Muscle layer of colon (tissue), 2 donors: ENCODE results near the gene SLC1A4.

Source experiments
- H3K27ac ChIP-seq: one replicate; pipeline ENCODE4 v1.7.0; 2013; ENCODE audit warnings: low read depth, mild to moderate bottlenecking, low read length, moderate library complexity
- H3K27me3 ChIP-seq, 2 donors: one replicate each; pipeline ENCODE4 v1.7.0; 2013; ENCODE audit warnings: low read length in 2 of 2, mild to moderate bottlenecking in 2 of 2; ENCODE audit not compliant: insufficient read depth in 2 of 2, control insufficient read depth in 1 of 2
- H3K36me3 ChIP-seq: one replicate; pipeline ENCODE4 v1.7.0; 2013; ENCODE audit warnings: mild to moderate bottlenecking, low read length; ENCODE audit not compliant: insufficient read depth
- H3K4me1 ChIP-seq: one replicate; pipeline ENCODE4 v1.7.0; 2013; ENCODE audit warnings: mild to moderate bottlenecking, low read length; ENCODE audit not compliant: insufficient read depth
- H3K4me3 ChIP-seq, 2 donors: one replicate each; pipeline ENCODE4 v1.7.0; 2013; ENCODE audit warnings: low read length in 2 of 2, low read depth in 1 of 2, mild to moderate bottlenecking in 1 of 2, moderate library complexity in 1 of 2
- H3K9ac ChIP-seq: one replicate; pipeline ENCODE4 v1.7.0; 2013; ENCODE audit warnings: low read length
- H3K9me3 ChIP-seq: one replicate; pipeline ENCODE4 v1.7.0; 2013; ENCODE audit warnings: mild to moderate bottlenecking, low read length
- donor health status: abdominal sarcoma.
- donor health status: Adenocarcinoma of cecum.

SLC1A4 gene

DNA sequence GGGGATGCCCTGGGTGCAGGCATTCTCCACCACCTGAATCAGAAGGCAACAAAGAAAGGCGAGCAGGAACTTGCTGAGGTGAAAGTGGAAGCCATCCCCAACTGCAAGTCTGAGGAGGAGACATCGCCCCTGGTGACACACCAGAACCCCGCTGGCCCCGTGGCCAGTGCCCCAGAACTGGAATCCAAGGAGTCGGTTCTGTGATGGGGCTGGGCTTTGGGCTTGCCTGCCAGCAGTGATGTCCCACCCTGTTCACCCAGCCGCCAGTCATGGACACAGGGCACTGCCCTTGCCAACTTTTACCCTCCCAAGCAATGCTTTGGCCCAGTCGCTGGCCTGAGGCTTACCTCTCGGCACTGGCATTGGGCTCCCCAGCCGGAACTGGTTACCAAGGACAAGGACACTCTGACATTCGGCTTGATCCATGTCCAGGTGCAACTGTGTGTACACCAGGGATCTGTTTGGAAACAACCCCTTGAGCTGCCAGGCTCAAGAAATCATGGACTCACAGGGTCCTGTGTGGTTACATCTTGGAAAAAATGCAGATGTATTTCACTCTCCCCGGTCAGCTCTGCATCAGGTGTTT, 31.8 kb downstream of the SLC1A4 start:
- Histone ChIP-seq H3K9ac (no peak overlapping the region), H3K4me1 (no peaks in the 10 kb centered on the region), H3K9me3 (no peaks in the 10 kb centered on the region), H3K27ac (no peak overlapping the region), H3K36me3 (peaks cover 11% of the 10 kb centered on the region), H3K27me3 (no peaks in the 10 kb centered on the region), H3K4me3 (no peak overlapping the region)

DNA sequence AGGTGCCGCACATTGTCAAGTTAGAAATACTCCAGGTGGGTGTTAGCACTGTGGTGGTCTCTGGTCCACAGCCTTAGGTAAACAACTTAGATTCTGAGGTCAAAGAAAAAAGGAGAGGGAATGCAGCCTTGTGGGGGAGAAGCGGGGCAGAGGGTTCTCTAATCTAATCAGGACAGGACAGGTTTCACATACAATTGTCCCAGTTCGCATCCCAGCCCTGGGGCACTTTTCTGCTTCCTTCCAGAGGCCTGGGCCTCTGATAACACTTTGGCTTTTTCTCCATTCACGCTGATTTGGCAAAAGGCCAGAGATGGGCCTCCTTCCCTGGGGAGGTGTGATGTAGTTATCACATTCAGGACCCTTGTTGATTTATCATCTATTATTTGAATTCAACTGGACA, 32.5 kb downstream of the SLC1A4 start:
- no peak overlapping the region for H3K27ac ChIP-seq
- H3K4me3 ChIP-seq: no peak overlapping the region
- no peak overlapping the region for H3K9ac ChIP-seq
- no peaks in the 10 kb centered on the region for H3K9me3 ChIP-seq
- H3K36me3 ChIP-seq: peaks cover 7% of the 10 kb centered on the region
- no peaks in the 10 kb centered on the region for H3K27me3 ChIP-seq
- H3K4me1 ChIP-seq: no peaks in the 10 kb centered on the region

GRCh38 chr2:65022189-65022588, 33.0 kb downstream of the SLC1A4 start:
- H3K9ac ChIP-seq: no peak overlapping the region
- H3K9me3 ChIP-seq: no peaks in the 10 kb centered on the region
- H3K27ac ChIP-seq: no peak overlapping the region
- H3K36me3 ChIP-seq: peaks cover 7% of the 10 kb centered on the region
- H3K4me3 ChIP-seq: no peak overlapping the region
- H3K4me1 ChIP-seq: no peaks in the 10 kb centered on the region
- no peaks in the 10 kb centered on the region for H3K27me3 ChIP-seq

- H3K36me3 ChIP-seq: peaks cover 7% of the 10 kb centered on the region
- no peak overlapping the region for H3K9ac ChIP-seq
- no peak overlapping the region for H3K4me3 ChIP-seq
- H3K4me1 ChIP-seq: no peaks in the 10 kb centered on the region
- no peaks in the 10 kb centered on the region for H3K27me3 ChIP-seq
- H3K9me3 ChIP-seq: no peaks in the 10 kb centered on the region
- H3K27ac ChIP-seq: no peak overlapping the region
Measured at GRCh38 chr2:65023742-65024141, 34.5 kb downstream of the SLC1A4 start.

GRCh38 chr2:65024149-65024829, 35.1 kb downstream of the SLC1A4 start:
- no peaks in the 10 kb centered on the region for H3K27me3 ChIP-seq
- peaks cover 7% of the 10 kb centered on the region for H3K36me3 ChIP-seq
- no peak overlapping the region for H3K9ac ChIP-seq
- H3K9me3 ChIP-seq: no peaks in the 10 kb centered on the region
- no peaks in the 10 kb centered on the region for H3K4me1 ChIP-seq
- no peak overlapping the region for H3K27ac ChIP-seq
- H3K4me3 ChIP-seq: no peak overlapping the region

DNA sequence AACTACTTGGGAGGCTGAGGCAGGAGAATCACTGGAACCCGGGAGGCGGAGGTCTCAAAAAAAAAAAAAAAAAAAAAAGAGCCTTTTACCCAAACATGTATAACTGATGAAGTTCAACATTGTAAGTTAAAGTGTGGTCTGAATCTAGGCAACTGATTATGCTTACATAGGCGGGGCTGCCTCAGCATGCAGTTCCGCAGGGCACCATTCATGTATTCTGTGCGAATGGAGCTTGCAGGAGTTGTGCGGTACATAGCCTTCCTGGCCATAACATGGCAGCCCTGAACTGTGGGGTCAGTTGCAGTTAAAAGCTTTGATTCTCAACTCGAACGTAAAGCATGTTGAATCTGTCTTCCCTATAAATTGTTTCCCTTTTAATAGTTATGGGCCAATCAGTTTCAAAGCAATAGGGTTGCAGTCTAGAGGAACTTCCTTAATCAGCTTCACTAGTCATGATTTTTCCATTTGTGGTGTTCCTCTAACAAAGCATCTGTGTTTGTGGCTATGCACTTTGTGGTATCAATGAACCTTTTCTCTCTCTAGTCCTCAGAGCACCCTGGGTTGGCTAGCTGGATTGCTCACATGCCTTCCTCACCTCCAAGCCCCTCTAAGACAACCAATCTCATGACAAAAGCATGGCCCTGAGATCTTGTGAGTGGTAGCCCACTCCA, 36.4 kb downstream of the SLC1A4 start:
- no peak overlapping the region for H3K9ac ChIP-seq
- no peaks in the 10 kb centered on the region for H3K4me1 ChIP-seq
- H3K4me3 ChIP-seq: no peak overlapping the region
- H3K27ac ChIP-seq: no peak overlapping the region
- H3K9me3 ChIP-seq: no peaks in the 10 kb centered on the region
- H3K27me3 ChIP-seq: no peaks in the 10 kb centered on the region
- peaks cover 7% of the 10 kb centered on the region for H3K36me3 ChIP-seq

DNA sequence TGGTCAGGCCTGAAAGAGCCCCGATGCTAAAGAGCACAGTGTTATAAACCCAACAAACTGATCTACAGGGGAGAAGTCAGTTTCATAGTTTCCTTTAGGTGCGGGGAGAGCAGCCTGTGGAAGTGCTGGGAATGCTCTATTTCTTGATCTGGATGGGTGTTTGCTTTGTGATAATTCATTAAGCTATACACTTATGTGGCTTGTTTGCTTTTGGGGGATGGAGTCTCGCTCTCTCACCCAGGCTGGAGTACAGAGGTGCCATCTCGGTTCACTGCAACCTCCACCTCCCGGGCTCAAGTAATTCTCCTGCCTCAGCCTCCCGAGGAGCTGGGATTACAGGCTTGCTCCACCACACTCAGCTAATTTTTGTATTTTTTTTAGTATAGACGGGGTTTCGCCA, 37.0 kb downstream of the SLC1A4 start:
- Histone ChIP-seq H3K4me3 (no peak overlapping the region), H3K9ac (no peak overlapping the region), H3K9me3 (no peaks in the 10 kb centered on the region), H3K27me3 (no peaks in the 10 kb centered on the region), H3K27ac (no peak overlapping the region), H3K36me3 (peaks cover 4% of the 10 kb centered on the region), H3K4me1 (no peaks in the 10 kb centered on the region)

DNA sequence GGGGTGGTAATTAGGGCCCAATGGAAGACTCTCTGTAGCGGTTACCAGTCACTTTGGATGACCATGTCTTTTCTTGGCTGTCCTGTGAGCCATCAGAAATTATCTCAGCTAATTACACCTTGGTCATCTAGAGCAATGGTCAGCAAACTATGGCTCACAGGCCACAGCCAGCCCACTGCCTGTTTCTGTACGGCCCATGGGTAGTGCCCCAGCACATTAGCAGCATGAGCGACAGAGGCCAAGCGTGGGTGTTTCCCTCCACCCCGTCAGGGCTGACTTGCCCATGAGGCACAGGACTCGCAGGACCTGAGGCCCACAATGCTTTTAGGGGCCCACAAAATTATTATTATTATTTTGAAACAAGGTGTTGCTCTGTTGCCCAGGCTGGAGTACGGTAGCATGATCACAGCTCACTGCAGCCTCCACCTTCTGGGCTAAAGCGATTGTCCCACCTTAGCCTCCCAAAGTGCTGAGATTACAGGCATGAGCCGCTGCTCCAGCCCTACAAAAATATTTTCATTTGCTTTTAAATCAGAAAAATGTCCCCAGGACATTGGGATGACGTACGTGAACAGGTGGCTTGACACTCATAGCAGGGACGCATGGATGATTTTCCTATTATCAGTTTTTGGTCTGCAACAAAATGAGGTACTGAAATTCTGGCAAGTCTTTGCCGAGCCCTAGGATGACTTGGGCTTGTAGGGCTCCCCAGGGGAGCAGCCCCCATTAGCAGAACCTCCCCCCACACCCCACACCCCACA, 37.7 kb downstream of the SLC1A4 start:
- no peaks in the 10 kb centered on the region for H3K9me3 ChIP-seq
- no peaks in the 10 kb centered on the region for H3K36me3 ChIP-seq
- no peak overlapping the region for H3K27ac ChIP-seq
- no peaks in the 10 kb centered on the region for H3K4me1 ChIP-seq
- no peak overlapping the region for H3K9ac ChIP-seq
- H3K27me3 ChIP-seq: no peaks in the 10 kb centered on the region
- H3K4me3 ChIP-seq: no peak overlapping the region

GRCh38 chr2:65027616-65028244, 38.5 kb downstream of the SLC1A4 start:
- Histone ChIP-seq H3K27me3 (no peaks in the 10 kb centered on the region), H3K4me3 (no peak overlapping the region), H3K4me1 (no peaks in the 10 kb centered on the region), H3K9ac (no peak overlapping the region), H3K36me3 (no peaks in the 10 kb centered on the region), H3K9me3 (no peaks in the 10 kb centered on the region), H3K27ac (no peak overlapping the region)

DNA sequence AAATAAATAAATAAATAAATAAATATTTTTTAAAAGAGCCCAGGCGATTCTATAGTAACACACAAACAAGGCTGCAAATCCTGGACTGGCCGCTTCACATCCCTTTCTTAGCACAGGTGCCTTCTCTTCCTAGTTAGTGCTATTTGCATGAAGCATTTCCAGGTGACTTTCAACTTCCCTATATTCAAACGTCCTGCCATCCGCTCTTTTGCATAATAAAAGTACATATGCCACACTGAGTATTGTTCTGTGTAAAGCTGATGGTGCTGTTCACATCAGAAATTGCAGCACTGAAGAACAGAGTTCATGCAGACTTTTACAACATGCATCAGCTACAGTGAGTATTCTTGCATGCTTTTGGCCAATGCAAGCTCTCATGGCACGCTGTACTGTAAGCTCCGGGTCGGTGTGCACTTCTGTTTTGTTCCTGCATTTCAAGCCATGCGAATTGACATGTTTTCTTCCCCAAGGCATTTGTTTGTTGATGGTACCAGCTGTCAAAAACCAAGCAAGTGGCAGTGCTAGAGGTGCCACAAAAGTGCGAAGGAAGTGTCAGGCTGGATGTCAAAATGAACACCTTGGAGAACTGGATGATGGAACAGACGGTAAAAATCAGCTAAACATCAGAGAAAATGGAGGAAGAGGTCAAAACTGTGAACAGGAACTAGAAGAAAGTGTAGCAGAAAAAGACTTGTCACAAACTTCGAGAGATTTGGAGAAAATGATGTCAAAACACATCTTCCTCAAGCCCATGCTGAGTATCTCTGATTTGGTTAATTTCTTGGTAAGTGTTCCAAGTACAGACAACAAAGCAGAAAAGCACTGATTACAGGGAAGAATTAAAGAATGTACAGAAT, 41.5 kb downstream of the SLC1A4 start:
- Histone ChIP-seq H3K27me3 (no peaks in the 10 kb centered on the region), H3K4me1 (no peaks in the 10 kb centered on the region), H3K9ac (no peak overlapping the region), H3K27ac (no peak overlapping the region), H3K9me3 (no peaks in the 10 kb centered on the region), H3K4me3 (no peak overlapping the region), H3K36me3 (no peaks in the 10 kb centered on the region)
